ENCODE measurements around the gene ZFP30.

GRCh38 chr19:37655301-37655688 is at the start of gene ZFP30:
- TF ChIP-seq EZH2phosphoT487 (IDR thresholded peaks at IDR 0.05; ENCODE audit: insufficient read depth, low read depth) = no peak
- TF ChIP-seq EZH2 (IDR thresholded peaks at IDR 0.05; ENCODE audit: insufficient read depth, poor library complexity, severe bottlenecking) = no peak

Data from GM23248 (cell line).